HEK293T (cell line): ENCODE measurements around the gene KRTAP5-2.

ENCODE experiments used
- CTCF ChIA-PET: fragments of 350-600 bp; formaldehyde crosslinking; extraction: SDS; loops from one replicate; lab custom pipeline; 2021; ENCODE audit warnings: antibody characterized with exemption, inconsistent platforms; lab: Yijun Ruan, JAX
- POLR2A ChIA-PET: fragments of 350-600 bp; formaldehyde crosslinking; extraction: SDS; loops from one replicate; lab custom pipeline; 2020; ENCODE audit warnings: antibody characterized with exemption, inconsistent platforms; lab: Yijun Ruan, JAX
- DNase-seq: peaks from one replicate; pipeline ENCODE4 v3.0.0; 2012; ENCODE audit warnings: mixed read lengths; ENCODE audit errors: extremely low spot score
- ARNT ChIP-seq: fragments of 450-650 bp; IDR thresholded peaks from 2 replicates; pipeline ENCODE4 v1.6.1; 2017; ENCODE audit warnings: mild to moderate bottlenecking
- BHLHE40 ChIP-seq: fragments of 450-650 bp; IDR thresholded peaks from 2 replicates; pipeline ENCODE4 v1.6.1; 2016; ENCODE audit warnings: mild to moderate bottlenecking, moderate library complexity, borderline replicate concordance
- CTBP1 ChIP-seq: fragments of 450-650 bp; IDR thresholded peaks from 2 replicates; pipeline ENCODE4 v1.6.1; 2016; ENCODE audit warnings: borderline replicate concordance
- ELF4 ChIP-seq: fragments of 450-650 bp; IDR thresholded peaks from 2 replicates; pipeline ENCODE4 v1.6.1; 2017; ENCODE audit warnings: antibody characterized with exemption
- FOXA1 ChIP-seq: fragments of 450-650 bp; IDR thresholded peaks from 2 replicates; pipeline ENCODE4 v1.6.1; 2016; ENCODE audit warnings: mild to moderate bottlenecking
- FOXK2 ChIP-seq: fragments of 450-650 bp; IDR thresholded peaks from 2 replicates; pipeline ENCODE4 v1.6.1; 2016; ENCODE audit warnings: mild to moderate bottlenecking
- FOXM1 ChIP-seq: fragments of 450-650 bp; IDR thresholded peaks from 2 replicates; pipeline ENCODE4 v1.6.1; 2017; ENCODE audit warnings: mild to moderate bottlenecking, borderline replicate concordance
- HDGF ChIP-seq: fragments of 450-650 bp; IDR thresholded peaks from 2 replicates; pipeline ENCODE4 v1.6.1; 2017; ENCODE audit warnings: antibody characterized with exemption, borderline replicate concordance
- L3MBTL2 ChIP-seq: fragments of 450-650 bp; conservative IDR thresholded peaks from 2 replicates; pipeline ENCODE4 v1.6.1; 2016; ENCODE audit warnings: mild to moderate bottlenecking
- LEF1 ChIP-seq: fragments of 450-650 bp; IDR thresholded peaks from 2 replicates; pipeline ENCODE4 v1.6.1; 2017; ENCODE audit warnings: mild to moderate bottlenecking, borderline replicate concordance
- NFRKB ChIP-seq: fragments of 450-650 bp; IDR thresholded peaks from 2 replicates; pipeline ENCODE4 v1.6.1; 2016; ENCODE audit warnings: mild to moderate bottlenecking, moderate library complexity
- PKNOX1 ChIP-seq: fragments of 450-650 bp; IDR thresholded peaks from 2 replicates; pipeline ENCODE4 v1.6.1; 2016
- SP1 ChIP-seq: fragments of 450-650 bp; IDR thresholded peaks from 2 replicates; pipeline ENCODE4 v1.6.1; 2017
- SUZ12 ChIP-seq: fragments of 450-650 bp; IDR thresholded peaks from 2 replicates; pipeline ENCODE4 v1.6.1; 2016; ENCODE audit warnings: mild to moderate bottlenecking
- TARDBP ChIP-seq: fragments of 450-650 bp; IDR thresholded peaks from 2 replicates; pipeline ENCODE4 v1.6.1; 2016
- ZNF384 ChIP-seq: fragments of 450-650 bp; IDR thresholded peaks from 2 replicates; pipeline ENCODE4 v1.6.1; 2016

The KRTAP5-2 gene

GRCh38 chr11:1574238-1574932, 23.7 kb downstream of the KRTAP5-2 start:
- TF ChIP-seq ARNT: 0 out of 2 replicates have a peak, but pooled peaks have one; percentile 22
- TF ChIP-seq FOXM1: peak; percentile 62; the same call in 1 of the 2 replicates
- TF ChIP-seq NFRKB: no peak
- TF ChIP-seq FOXK2: no peak
- DNase-seq: peak; percentile 80
- ChIA-PET CTCF (interaction anchor here (0.8 to 3.0 kb wide), 5 partner anchors 9 to 28 kb away, joined by 3 to 45 read pairs (median 9); no protein-coding TSS in a partner anchor), POLR2A (interaction anchor here (0.9 to 2.6 kb wide), 4 partner anchors 9 to 57 kb away, joined by 3 to 20 read pairs (median 8); no protein-coding TSS in a partner anchor)

GRCh38 chr11:1573903-1574237, 24.2 kb downstream of the KRTAP5-2 start:
- no peak for DNase-seq
- POLR2A ChIA-PET: interaction anchor here (1.7 to 2.6 kb wide), 3 partner anchors 9 to 32 kb away, joined by 6 to 20 read pairs (median 11); no protein-coding TSS in a partner anchor
- CTCF ChIA-PET: interaction anchor here (2.4 to 3.0 kb wide), 2 partner anchors 25 to 27 kb away, joined by 15 to 45 read pairs; no protein-coding TSS in a partner anchor
- TF ChIP-seq FOXM1 (no peak), PKNOX1 (no peak), SUZ12 (no peak), FOXK2 (no peak), NFRKB (no peak), BHLHE40 (no peak), ZNF384 (no peak), ELF4 (no peak)

- no peak for TF ChIP-seq ARNT
- TF ChIP-seq HDGF: no peak
- TF ChIP-seq ELF4: no peak
- TF ChIP-seq LEF1: no peak
- TF ChIP-seq FOXK2: no peak
- no peak for TF ChIP-seq SP1
- TF ChIP-seq TARDBP: no peak
- no peak for TF ChIP-seq FOXA1
- no peak for TF ChIP-seq BHLHE40
- TF ChIP-seq FOXM1: no peak
- no peak for TF ChIP-seq L3MBTL2
- no peak for TF ChIP-seq PKNOX1
- TF ChIP-seq NFRKB: no peak
- no peak for TF ChIP-seq ZNF384
- no peak for TF ChIP-seq CTBP1
- TF ChIP-seq SUZ12: no peak
- no peak for DNase-seq
- ChIA-PET POLR2A (interaction anchor here (1.7 to 2.6 kb wide), 3 partner anchors 8 to 31 kb away, joined by 6 to 20 read pairs (median 11); no protein-coding TSS in a partner anchor), CTCF (interaction anchor here (2.4 to 3.0 kb wide), 2 partner anchors 24 to 27 kb away, joined by 15 to 45 read pairs; no protein-coding TSS in a partner anchor)
Measured at GRCh38 chr11:1573077-1573902, 24.8 kb downstream of the KRTAP5-2 start.

- POLR2A ChIA-PET: interaction anchor here (1.7 kb wide), 1 partner anchor 8 kb away, joined by 11 read pairs; no protein-coding TSS in a partner anchor
- DNase-seq: peak; percentile 92
- TF ChIP-seq ELF4 (no peak), NFRKB (no peak), SUZ12 (no peak)
- CTCF ChIA-PET: interaction anchor here (3.0 kb wide), 1 partner anchor 26 kb away, joined by 45 read pairs; no protein-coding TSS in a partner anchor
Measured at GRCh38 chr11:1572197-1573076, 25.7 kb downstream of the KRTAP5-2 start, which contains the start of gene DUSP8. DUSP8 (minus strand) TSS chr11:1572271; CDS start chr11:1565826, 6,445 bp downstream.

- POLR2A ChIA-PET: no interaction called here
- TF ChIP-seq NFRKB: no peak
- no peak for TF ChIP-seq FOXA1
- no peak for TF ChIP-seq ARNT
- TF ChIP-seq TARDBP: no peak
- CTCF ChIA-PET: no interaction called here
- DNase-seq: no peak
Measured at GRCh38 chr11:1571760-1572196, 26.3 kb downstream of the KRTAP5-2 start.
